HG03159 (cell line): ENCODE results near the gene ERAP2.
A peak's percentile ranks its signal among the peaks of the same experiment; 100 is the strongest.
"Not testable (repeated sequence)": the region's sequence is repeated elsewhere in the genome, so short reads cannot be mapped to it uniquely, and the experiment has no call there.

Source experiments
- ATAC-seq: cut with Tn5 transposase; IDR thresholded peaks from one replicate; pipeline ENCODE4 v1.9.1; 2021; ENCODE audit warnings: mild to moderate bottlenecking, moderate library complexity; ENCODE audit not compliant: unreplicated experiment

Gene ERAP2

DNA sequence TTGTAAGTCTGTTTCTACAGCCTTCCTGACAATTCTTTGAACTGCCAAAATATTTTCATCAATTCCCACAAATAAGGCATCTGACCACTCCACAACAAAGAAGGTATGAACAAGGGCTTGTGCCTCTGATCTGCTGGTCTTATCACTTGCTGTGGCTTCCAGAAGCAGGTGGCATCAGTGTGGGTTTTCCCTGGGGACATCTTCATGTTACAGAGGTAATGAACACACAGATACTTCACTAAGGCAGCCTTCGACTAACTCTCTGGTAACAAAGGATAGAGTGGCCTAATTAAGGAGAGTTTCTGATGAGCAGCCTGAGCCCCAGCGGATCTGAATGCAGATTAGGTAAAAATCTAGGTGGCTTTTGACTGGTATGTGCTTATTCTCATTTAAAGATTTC lies 15.2 kb upstream of the ERAP2 start:
- ATAC-seq = no peak

- ATAC-seq = no peak
Measured at GRCh38 chr5:96863114-96863513, 13.2 kb upstream of the ERAP2 start.

GRCh38 chr5:96863949-96864584 lies 12.2 kb upstream of the ERAP2 start:
- no peak for ATAC-seq

DNA sequence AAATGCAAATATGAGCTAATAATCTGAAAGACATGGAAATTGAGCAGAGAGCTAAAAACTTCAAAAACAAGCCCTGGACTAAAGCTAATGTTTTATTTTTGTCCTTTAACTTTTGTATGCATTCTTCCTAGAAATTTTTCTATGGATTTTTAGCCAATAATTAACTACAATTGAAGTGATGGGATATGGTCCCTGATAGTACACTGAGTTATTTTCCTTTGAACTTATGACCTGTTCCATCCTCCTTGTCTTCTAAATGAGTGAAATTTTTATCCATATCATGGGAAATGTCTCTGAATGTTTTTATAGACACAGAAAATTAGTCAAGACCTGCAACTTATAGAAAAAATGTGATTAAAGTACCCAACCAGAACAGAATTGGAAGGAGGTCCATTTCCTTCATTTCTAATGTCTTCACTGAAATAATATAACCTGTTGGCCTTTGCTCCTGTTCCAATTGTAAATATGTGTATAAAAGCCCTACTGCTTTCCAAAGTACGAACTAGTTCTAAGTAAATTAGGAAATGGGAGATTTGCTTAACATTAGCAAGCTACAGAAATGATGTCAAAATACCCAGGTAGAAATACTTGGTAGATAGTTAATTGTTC lies 11.3 kb upstream of the ERAP2 start:
- no peak for ATAC-seq

- peak; percentile 76 for ATAC-seq
Measured at GRCh38 chr5:96868603-96869371, 7.5 kb upstream of the ERAP2 start.

- ATAC-seq = no peak
Measured at GRCh38 chr5:96869372-96869641, 7.0 kb upstream of the ERAP2 start.

DNA sequence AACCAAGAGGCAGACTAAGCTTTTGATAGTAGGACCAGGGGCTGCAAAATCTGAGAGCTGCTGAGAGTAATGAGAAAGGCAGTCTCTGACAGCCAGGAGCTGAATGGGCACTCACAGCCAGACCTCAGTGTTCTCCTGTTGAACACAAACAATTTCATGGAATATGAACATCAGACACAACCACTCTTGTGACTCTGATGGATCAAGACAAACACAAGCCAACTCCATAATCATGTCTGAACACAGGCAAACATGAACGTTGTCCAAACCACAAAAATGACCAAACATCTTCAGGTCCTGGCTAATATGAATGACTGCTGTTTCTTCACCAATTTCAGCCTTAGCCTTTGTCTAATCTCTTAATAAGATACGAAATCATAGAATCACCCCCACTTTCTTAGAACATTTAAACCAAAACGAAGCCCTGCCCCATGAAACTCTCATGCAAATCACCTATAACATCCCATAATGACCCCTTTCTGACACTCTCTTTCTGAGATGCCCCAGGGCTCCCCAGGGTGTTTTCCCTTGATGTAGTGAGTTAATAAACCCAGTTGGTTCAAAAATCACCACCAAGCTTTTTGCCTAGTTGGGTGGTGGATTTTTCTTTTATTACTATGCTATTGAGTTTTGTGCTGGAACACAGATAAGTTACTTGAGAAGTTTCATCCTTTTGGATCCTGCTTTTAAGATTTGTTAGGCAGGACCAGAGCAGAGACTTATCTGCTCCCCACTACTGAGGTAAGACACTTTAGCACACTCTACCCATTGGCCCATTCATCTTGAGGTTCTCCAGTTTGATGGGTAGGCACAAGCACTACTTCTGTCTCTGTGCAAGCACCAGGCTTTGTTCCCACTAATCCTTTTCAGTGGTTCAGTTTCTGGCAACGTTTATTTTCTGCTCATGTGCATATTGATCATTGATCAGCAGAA lies 5.9 kb upstream of the ERAP2 start:
- ATAC-seq = peak; percentile 78

DNA sequence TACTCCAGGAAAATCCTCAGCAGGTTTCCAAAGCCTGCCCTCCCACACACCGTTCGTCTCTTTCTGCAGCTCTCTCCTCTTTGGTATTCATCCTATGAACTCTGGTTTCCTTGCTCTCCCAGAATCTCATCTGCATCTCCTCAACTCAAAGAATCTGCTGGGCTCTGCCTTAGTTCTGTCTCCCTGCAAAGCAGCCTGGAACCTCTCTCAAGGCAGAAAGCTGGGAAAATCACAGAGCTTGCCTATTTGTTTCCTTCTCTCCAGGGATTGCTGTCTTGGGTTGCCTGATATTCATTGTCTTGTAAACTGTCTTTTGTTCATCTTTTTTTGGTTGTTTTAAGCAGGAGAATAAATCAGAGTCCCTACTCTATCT lies 5.3 kb upstream of the ERAP2 start:
- ATAC-seq = no peak

GRCh38 chr5:96871686-96872085 lies 4.6 kb upstream of the ERAP2 start:
- no peak for ATAC-seq

GRCh38 chr5:96873449-96873848 lies 2.9 kb upstream of the ERAP2 start:
- no peak for ATAC-seq

DNA sequence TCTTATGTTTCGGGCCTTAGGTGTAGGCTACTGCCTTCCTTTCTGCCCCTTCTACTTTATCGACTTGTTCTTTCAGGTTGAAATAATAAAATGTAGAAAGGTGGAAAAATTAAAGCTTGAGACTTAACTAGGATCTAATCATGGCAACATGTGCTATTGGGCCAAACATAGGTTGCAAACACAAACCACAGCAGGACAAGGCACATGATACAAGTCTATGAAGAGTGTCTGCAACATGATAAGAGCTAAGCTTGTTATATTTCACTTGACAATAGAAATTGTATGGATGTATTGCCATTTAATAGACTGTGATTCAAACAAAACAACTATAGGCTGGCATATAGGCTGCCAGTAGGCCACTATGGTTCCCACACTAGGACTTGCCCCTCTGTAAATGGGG lies 1.7 kb upstream of the ERAP2 start:
- ATAC-seq = no peak

DNA sequence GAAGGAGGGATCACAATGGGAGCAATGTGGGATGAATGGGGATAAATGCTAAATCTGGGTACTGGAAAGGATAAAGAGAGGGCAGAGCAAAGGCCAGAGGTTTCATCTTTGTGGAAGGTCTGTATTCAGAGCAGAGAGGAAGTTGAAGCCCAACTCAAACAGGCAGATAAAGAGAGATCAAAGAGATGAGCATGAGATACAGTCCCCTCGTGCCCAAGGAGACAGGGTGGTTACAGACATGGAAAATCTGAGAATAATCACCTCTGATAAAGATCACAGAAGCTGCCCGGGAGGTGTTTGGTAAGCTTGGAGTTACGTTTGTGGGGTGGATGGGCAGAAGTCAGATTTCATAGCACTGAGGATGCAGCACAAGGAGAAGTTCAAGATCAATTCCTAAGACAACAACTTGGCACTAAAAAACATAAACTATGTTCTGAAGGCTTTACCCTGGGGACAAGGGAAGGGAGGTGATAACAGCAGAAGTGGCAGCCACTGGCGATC lies 459 bp upstream of the ERAP2 start:
- ATAC-seq = no peak

- not testable (repeated sequence) for ATAC-seq
Measured at GRCh38 chr5:96876977-96877469, 723 bp downstream of the ERAP2 start.

GRCh38 chr5:96879665-96880064 lies 3.4 kb downstream of the ERAP2 start:
- no peak for ATAC-seq

GRCh38 chr5:96880444-96881164 lies 4.3 kb downstream of the ERAP2 start:
- ATAC-seq = no peak

GRCh38 chr5:96881511-96882115 lies 5.3 kb downstream of the ERAP2 start:
- ATAC-seq = no peak

GRCh38 chr5:96883871-96884270 lies 7.6 kb downstream of the ERAP2 start:
- ATAC-seq = no peak

GRCh38 chr5:96884995-96885394 lies 8.7 kb downstream of the ERAP2 start:
- no peak for ATAC-seq

DNA sequence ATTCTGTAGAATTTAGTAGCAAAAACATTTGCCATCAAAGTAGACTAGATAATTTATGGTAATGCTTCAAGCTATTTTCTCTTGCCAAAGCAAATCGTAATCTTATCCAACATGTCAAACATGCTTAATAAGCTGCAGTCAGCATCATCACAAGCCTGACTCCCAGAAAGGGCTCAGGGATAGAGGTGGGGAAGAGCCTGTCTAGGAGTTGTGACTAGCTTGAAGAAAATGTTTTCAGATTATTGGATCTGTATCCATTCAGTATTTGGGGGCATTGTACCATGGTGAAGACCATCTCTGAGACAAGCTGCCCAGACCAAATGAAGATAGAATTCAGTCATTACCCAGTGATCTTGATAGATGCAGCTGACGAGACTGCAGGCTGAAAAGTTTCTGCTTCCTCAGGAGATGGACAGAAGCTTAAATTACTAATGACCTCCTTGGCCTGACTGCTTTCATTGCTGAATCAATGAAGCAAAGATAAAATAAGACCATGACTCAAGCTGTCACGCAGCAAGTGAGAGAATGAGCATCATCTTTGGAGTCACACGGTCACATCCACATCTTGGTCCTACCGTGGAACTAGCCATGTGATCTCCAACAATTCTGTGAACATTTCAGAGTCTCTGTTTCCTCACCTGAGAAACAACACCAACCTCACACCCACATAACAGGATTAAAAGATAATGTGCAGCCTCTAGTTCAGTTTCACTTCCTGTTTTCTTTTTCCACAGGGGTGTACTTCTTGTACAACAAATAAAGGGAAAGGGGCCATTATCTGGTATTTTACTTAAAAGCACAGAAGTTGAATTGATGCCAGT lies 9.4 kb downstream of the ERAP2 start:
- peak; percentile 91 for ATAC-seq
